Activated naive CD8-positive, alpha-beta T cell treated with anti-CD3 and anti-CD28 coated beads, Interleukin-2, amount 50 U/mL, for 24 hours (primary cell): ENCODE measurements around the gene SH3TC1.
A peak's percentile ranks its signal among the peaks of the same experiment; 100 is the strongest.

Experiments used
- ATAC-seq: fragments of 150-1000 bp; cut with Tn5 transposase; one replicate; pipeline ENCODE4 v1.10.0; 2021
- DNase-seq: peaks from one replicate; pipeline ENCODE4 v3.0.0; 2021
- H3K27ac Mint-ChIP-seq: one replicate; pipeline ENCODE4 v1.8.0; 2021; ENCODE audit warnings: mild to moderate bottlenecking, mixed read lengths
- H3K27me3 Mint-ChIP-seq: one replicate; pipeline ENCODE4 v1.8.0; 2021; ENCODE audit warnings: mixed read lengths
- H3K36me3 Mint-ChIP-seq: one replicate; pipeline ENCODE4 v1.8.0; 2021; ENCODE audit warnings: low read depth, mixed read lengths
- H3K4me1 Mint-ChIP-seq: one replicate; pipeline ENCODE4 v1.8.0; 2021; ENCODE audit warnings: mixed read lengths
- H3K4me3 Mint-ChIP-seq: one replicate; pipeline ENCODE4 v1.8.0; 2021; ENCODE audit warnings: mild to moderate bottlenecking, moderate library complexity, mixed read lengths
- H3K9me3 Mint-ChIP-seq: one replicate; pipeline ENCODE4 v1.8.0; 2021; ENCODE audit warnings: mixed read lengths

The SH3TC1 gene

DNA sequence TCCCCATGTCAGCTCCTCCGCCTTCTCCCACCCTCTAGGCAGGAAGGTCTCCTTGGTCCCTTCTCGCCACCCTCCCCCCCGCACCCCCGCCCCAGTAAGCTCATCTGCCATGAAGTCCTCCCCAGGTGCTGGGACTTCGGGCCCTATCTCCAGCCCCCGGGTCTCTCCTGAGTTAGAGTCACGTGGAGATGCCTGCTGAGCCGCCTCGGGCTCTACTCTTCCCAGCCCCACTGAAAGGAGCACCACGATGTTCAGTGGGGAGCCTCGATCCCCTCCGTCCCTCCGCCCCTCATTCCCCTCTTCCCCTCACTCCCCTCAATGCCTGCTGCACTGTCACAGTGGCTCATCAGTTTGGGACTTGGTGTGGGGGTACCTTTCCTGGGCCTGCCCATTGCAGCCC is 74.4 kb downstream of the SH3TC1 start:
- H3K9me3 Mint-ChIP-seq, result no peaks in the 10 kb centered on the region
- H3K36me3 Mint-ChIP-seq, result no peaks in the 10 kb centered on the region
- DNase-seq (no peak), ATAC-seq (no peak)
- no peak overlapping the region for H3K4me3 Mint-ChIP-seq
- H3K27me3 Mint-ChIP-seq, result peaks cover 19% of the 10 kb centered on the region
- no peak overlapping the region for H3K27ac Mint-ChIP-seq
- H3K4me1 Mint-ChIP-seq, result peaks cover 1% of the 10 kb centered on the region

DNA sequence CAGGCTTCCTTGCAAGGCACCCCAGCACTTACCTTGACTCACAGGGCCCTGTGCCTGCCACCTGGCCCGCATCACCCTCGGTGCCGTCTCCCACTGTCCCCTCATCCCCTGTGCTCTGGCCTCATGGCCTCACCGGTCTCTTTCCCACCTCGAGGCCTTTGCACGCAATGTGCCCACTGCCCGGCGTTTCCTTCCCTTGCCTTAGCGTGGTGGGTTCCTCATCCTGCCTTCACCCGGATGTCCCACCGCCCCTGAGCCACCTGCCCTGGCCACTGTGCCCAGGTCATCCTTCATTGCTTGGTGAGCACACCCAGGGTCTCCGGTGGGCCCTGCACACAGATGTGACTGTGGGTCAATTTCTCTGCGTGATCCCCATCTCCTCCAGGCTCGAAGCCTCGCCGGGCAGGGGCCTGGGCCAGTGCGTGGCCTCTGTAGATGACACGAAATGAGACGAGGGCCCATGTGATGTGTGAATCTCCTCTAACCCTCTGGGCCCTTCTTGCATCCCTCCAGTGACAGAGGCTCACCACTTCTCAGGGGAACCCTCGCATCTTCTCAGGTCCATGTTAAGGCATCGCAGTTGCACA is 75.1 kb downstream of the SH3TC1 start:
- Mint-ChIP-seq H3K27ac (no peak overlapping the region), H3K36me3 (no peaks in the 10 kb centered on the region), H3K9me3 (no peaks in the 10 kb centered on the region), H3K4me1 (peaks cover 6% of the 10 kb centered on the region), H3K4me3 (no peak overlapping the region), H3K27me3 (peaks cover 12% of the 10 kb centered on the region)
- DNase-seq (no peak), ATAC-seq (no peak)

DNA sequence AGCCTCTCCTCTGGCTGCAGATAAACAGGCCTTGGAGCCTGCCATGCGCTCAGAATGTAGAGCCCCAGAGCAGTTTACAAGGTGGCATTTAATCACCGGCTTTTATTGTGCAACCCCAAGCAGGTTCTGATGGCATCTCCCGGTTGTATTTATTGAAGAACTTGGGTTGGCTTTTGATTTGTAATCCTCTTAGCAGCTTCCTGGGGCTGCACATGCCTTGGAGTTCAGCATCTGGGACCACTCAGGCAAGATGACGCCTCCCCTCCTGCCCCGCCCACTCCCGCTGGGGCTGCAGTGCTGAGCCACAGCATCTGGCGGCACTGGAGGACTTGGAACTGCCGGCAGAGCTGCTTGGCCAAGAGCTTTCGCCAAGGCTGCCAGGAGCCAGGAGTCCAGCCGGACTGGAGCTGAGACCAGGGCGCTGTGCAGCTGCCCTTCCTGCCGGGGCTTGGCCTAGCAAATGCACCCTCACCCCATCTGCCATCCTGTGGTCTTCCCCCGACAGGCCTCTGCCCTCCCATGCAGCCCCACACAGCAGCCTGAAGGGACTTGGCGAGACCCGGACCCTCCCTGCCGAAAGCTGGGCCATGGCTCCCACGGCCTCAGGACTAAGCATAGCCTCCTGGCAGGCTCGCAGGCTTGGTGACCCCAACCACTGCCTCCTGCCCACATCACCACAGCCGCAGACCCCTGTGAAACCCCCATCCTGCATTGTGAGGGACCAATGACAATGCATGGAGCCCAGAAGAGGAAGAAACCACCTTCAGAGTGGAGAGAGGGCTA is 75.9 kb downstream of the SH3TC1 start:
- no peak overlapping the region for H3K27ac Mint-ChIP-seq
- no peak overlapping the region for H3K4me3 Mint-ChIP-seq
- peaks cover 11% of the 10 kb centered on the region for H3K27me3 Mint-ChIP-seq
- no peaks in the 10 kb centered on the region for H3K36me3 Mint-ChIP-seq
- no peak for DNase-seq
- peaks cover 8% of the 10 kb centered on the region for H3K4me1 Mint-ChIP-seq
- H3K9me3 Mint-ChIP-seq, result no peaks in the 10 kb centered on the region
- ATAC-seq, result no peak

DNA sequence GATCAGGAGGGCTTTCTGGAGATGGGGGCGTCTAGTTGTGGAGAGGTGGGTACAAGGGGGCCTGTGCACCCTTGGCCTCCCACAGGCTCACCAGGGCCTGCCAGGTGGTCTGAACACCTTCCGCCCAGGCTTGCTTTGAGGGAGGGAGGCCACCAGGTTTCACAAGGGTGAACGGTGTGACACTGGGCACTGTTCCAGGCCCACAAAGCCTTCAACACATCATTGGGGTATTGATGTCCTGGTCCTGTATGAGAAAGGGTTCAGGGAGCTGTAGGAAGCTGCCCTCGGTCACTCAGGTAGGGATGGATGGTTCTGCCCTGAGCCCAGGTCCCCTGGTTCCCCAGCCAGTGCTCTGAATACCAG is 76.4 kb downstream of the SH3TC1 start:
- Mint-ChIP-seq H3K4me1 (peaks cover 7% of the 10 kb centered on the region), H3K27me3 (peaks cover 7% of the 10 kb centered on the region), H3K36me3 (no peaks in the 10 kb centered on the region), H3K4me3 (no peak overlapping the region), H3K9me3 (no peaks in the 10 kb centered on the region), H3K27ac (no peak overlapping the region)
- DNase-seq (no peak), ATAC-seq (no peak)

DNA sequence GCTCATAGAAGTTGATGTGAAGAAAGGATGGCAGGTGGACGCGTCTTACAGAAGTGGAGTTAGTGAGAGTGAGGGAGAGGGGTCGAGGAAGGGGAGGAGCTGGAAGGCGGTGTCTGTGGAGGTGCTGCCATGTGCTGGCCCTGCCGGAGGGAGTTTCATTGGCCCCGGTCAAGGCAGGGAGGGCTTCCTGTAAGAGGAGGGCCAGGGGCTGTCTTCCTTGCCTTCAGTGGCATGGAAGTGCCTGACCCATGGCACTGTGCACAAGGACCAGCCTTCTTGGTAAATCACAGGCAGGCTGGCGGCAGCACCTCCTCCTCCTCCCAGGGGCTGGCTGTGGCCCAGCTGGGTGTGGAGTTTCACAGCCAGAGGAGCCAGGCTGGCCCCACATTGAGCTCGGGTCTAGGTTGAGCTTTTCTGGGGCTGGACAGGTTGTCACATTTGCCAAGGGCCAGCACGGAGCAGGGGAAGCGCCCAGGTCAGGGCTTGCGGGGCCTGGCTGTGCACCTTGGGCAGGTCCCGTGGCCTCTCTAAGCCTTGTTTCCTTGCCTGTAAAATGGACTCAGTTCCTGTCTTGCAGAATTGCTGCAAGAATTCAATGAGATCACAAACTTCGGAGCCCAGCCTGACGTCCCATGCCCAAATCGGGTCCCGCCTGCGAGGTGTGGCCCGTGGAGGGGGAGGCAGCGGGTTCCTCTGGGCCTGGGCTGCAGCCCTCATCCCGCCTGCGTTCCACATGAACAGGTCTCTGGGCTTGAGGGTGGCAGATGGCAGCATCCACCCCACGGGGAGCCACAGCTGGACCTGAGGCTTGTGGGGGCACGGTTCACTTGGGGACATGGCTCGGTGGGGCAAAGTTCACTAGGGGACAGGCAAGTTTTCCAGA is 77.5 kb downstream of the SH3TC1 start:
- Mint-ChIP-seq H3K4me1 (peaks cover 7% of the 10 kb centered on the region), H3K27ac (no peak overlapping the region), H3K27me3 (no peaks in the 10 kb centered on the region), H3K9me3 (no peaks in the 10 kb centered on the region), H3K4me3 (no peak overlapping the region), H3K36me3 (no peaks in the 10 kb centered on the region)
- ATAC-seq (no peak), DNase-seq (no peak)

DNA sequence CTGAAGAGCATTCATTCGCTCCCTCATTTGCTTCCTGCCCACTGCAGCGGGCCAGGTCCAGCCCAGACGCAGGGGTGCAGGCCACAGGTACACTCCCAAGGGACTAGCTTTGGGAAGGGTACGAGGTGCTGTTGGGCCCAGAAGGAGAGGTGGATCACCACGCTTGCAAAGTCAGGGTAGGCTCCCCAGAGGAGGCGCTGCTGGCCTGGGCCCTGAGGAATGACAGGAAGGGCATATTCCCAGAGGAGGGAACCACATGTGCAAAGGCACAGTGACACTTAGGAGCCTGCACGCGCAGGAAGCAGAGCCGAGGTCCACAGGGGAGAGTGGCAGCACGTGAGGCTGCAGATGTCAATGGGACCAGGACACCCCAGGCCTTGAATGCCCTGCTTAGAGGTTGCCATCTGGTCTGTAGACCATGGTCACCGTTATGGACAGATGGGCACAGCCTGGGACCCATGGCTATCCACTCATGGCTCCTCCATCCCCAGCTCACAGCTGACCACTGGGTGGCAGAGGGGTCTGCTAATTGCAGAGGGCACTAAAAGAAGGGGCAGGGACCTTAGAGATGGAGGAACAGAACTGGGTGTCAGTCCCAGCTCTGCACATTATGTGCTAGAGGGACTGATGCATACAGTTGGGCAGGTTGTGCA is 78.4 kb downstream of the SH3TC1 start:
- no peak overlapping the region for H3K4me3 Mint-ChIP-seq
- H3K27ac Mint-ChIP-seq, result no peak overlapping the region
- peaks cover 7% of the 10 kb centered on the region for H3K4me1 Mint-ChIP-seq
- DNase-seq (no peak), ATAC-seq (no peak)
- no peaks in the 10 kb centered on the region for H3K36me3 Mint-ChIP-seq
- H3K9me3 Mint-ChIP-seq, result no peaks in the 10 kb centered on the region
- no peaks in the 10 kb centered on the region for H3K27me3 Mint-ChIP-seq

DNA sequence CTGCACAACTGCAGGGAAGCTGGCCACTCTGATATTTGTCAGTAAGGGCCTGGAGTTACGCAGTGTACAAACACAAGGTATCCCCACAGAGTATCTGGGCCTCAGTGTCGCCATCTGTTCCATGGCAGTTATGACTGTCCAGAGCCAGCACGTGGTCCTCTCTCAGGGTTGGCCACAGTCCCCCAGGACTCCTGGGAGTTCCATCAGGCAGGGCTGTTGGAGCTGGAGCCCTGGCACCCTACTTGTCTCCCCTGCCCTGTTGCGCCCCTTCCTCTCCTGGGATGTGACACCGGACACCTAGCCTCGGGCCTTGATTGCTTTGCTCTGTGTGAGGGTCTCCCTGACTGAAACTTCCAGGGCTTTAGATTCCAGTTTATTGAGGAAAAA is 78.9 kb downstream of the SH3TC1 start:
- ATAC-seq, result no peak
- DNase-seq, result no peak
- Mint-ChIP-seq H3K36me3 (no peaks in the 10 kb centered on the region), H3K27me3 (no peaks in the 10 kb centered on the region), H3K9me3 (no peaks in the 10 kb centered on the region), H3K4me3 (no peak overlapping the region), H3K4me1 (peaks cover 7% of the 10 kb centered on the region), H3K27ac (no peak overlapping the region)

DNA sequence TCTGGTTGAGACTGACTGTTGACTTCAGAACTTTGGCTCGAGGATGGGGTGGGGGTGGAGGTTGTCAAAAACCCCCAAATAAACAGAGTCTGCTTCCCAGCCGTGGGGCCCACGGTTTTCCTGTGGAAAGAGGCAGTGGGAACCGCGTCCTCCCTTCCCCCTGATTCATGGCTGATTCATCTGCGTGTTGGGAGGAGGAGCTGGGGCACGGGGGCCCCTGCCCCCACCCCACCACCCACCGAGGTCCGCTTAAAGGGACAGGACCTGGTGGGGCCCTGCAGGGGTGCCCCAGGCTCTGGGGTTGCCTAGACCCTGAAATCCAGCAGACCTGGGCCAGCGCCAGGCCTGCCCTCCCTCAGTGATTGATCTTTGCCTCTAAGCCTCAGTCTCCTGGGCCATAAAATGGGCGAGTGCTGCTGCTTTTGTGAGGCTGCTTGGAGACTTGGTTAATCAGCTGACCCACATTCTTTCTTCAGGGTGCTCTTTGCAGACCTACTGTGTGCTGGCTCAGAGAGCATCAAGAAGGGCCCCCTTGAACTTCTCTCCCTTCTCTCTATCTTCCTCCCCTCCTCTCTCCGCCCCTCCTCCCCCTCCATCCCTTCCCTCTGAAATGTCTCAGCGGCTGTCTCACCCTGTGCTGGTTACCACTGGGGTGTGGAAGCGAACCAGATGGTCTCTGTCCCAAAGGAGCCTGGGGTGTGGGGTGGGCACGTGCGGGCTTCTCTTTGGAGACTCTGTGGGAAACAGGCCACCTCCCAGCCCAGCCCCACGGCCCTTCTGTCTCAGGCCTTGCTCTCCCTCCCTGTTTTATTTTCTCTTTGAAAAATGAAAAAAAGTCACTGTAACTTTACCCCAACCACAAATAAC is 79.6 kb downstream of the SH3TC1 start:
- DNase-seq, result peak; percentile 10
- Mint-ChIP-seq H3K4me1 (peaks cover 7% of the 10 kb centered on the region), H3K27me3 (no peaks in the 10 kb centered on the region), H3K36me3 (no peaks in the 10 kb centered on the region), H3K9me3 (no peaks in the 10 kb centered on the region), H3K4me3 (no peak overlapping the region), H3K27ac (no peak overlapping the region)
- peak; percentile 25 for ATAC-seq

DNA sequence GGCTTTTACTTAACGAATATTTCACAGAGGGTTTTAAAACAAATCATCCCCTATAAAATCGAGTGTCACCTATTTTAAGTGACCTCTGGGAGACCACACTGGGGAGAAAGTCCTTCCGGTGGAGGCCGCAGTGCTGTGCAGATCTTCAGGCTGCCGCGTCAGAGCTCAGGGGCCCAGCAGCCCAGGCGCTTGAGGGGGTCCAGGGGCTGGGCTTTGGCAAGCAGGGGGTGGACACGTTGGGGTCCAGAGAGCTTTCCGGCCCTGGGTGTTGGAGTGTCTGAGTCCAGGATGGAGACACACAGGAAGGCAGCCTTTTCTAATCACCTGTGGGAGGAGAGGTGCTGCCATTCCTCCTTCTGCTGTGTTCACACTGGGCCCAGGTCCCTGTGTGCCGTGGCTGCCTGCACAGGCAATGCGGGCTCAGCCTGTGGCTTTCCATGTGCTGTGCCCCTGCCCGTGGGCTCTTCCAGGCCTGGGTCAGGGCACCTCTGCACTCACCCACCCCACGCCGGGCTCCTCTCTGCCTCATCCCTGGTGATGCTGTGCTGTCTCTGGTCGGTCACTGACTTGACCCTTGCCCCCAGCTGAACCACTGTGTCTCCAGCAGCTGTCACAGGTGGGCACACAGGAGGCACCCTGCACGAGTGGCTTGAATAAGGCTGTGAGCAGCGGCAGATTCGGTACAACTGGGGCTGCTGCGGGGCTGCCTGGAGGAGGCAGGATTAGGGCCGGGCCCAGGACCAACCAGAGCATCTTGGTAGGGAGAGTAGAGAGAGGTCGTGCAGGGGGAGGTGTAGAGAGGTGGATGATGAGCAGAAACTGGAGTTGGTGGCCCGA is 80.4 kb downstream of the SH3TC1 start:
- Mint-ChIP-seq H3K9me3 (no peaks in the 10 kb centered on the region), H3K4me1 (peaks cover 7% of the 10 kb centered on the region)

DNA sequence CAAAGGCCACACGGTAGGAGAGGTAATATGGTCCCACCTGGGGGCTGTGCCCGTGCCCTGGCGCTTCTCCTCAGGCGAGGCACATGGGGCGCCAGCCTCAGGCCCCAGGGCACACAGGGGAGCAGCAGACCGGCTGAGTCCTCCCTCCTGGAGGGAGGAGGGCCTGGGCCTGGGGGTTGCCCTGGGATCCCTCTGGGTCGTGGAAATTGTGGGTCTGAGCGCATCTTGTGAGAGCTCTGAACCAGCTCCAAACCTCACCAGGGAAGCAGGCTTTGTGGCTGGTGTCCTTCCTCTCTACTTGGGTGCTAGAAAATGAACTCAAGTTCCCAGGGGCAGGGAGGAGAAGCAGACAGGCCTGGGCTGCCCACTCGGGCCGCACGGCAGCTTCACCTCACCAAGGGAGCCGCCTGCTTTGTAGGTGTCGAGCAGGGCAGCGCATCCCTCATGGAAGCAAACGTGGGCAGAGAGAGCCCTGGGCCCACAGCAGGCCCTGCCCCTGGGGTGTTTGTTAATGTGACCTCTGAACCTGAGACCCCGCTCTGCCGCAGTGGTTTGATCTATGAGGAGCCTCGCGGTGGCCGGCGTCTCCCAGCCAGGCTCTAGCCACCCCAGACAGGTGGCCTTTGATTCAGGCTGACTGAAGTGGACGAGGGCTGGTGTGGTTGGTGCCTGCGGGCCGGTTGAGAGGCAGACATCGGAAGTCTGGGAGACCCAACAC is 81.2 kb downstream of the SH3TC1 start:
- no peaks in the 10 kb centered on the region for H3K9me3 Mint-ChIP-seq
- H3K27ac Mint-ChIP-seq, result no peak overlapping the region
- H3K27me3 Mint-ChIP-seq, result peaks cover under 1% of the 10 kb centered on the region
- no peak overlapping the region for H3K4me3 Mint-ChIP-seq
- H3K36me3 Mint-ChIP-seq, result no peaks in the 10 kb centered on the region
- no peak for DNase-seq
- peaks cover 7% of the 10 kb centered on the region for H3K4me1 Mint-ChIP-seq
- no peak for ATAC-seq

More for the DNA sequence above, 80.4 kb downstream of the SH3TC1 start:
- DNase-seq, result no peak
- H3K36me3 Mint-ChIP-seq, result no peaks in the 10 kb centered on the region
- no peak for ATAC-seq
- H3K27ac Mint-ChIP-seq, result no peak overlapping the region
- no peaks in the 10 kb centered on the region for H3K27me3 Mint-ChIP-seq
- no peak overlapping the region for H3K4me3 Mint-ChIP-seq

DNA sequence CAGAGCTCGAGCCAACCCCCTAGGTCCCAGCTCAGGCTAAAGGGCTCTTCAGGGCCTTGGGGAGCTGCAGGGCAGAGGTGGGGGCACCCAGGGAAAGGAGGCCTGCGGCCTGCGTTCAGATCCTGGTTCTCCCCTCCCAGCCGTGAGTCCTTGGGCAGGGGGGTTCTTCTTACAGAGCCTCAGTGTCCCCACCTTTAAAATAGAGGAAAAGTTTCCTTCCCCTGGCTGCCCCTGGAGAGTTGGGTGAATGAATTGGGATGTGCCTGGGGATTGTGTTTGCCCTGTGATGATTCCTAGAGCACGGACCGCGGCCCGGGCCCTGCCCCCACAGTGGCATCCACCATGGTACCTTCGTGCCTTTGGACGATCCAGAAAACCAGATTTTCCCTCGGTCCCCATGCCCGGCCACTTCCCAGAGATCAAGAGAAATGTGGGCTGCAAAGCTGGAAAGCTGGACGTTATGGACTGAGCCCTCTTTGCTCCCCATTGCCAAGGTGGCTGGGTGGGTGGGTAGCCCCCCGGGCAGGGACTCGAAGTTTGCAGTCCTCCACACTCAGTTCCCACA is 81.9 kb downstream of the SH3TC1 start:
- no peak for DNase-seq
- Mint-ChIP-seq H3K4me3 (no peak overlapping the region), H3K9me3 (no peaks in the 10 kb centered on the region), H3K36me3 (no peaks in the 10 kb centered on the region), H3K4me1 (peaks cover 7% of the 10 kb centered on the region), H3K27me3 (peaks cover 2% of the 10 kb centered on the region), H3K27ac (no peak overlapping the region)
- no peak for ATAC-seq

DNA sequence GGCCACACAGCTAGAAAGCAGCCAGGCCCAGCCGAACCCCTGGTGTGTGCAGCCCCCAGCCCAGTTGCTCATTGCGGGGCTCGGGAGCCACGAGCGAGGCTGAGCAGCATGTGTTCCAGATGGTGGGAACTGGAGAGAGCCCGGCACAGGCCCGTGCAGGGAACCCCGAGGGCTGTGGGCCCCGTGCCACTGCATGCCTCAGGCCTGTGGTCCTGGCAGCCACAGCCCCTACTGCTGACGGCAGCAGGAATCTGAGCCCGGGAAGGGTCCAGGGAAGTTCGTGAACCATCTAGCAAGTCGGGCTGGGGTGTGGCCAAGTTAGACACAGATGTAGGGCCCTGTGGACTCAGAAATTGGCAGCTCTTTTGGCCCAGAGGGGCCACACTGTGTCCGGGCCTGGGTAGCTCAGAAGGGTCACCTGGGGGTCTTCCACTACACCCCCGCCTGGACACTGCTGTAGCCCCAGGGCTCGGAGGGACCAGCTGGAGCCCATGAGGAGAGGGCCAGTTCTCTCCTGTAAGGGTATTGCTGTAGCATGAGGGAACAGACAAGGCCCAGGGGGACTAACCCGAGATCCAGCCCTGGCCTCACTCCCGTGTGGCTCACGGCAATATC is 82.5 kb downstream of the SH3TC1 start:
- Mint-ChIP-seq H3K9me3 (no peaks in the 10 kb centered on the region), H3K36me3 (no peaks in the 10 kb centered on the region), H3K4me3 (no peak overlapping the region), H3K27me3 (peaks cover 2% of the 10 kb centered on the region), H3K27ac (no peak overlapping the region), H3K4me1 (peaks cover 7% of the 10 kb centered on the region)
- DNase-seq (no peak), ATAC-seq (no peak)
